Heart right ventricle (tissue), 16 donors: ENCODE measurements around the gene OR5H2. TPM values are rescaled to one million over a fixed set of nuclear protein-coding genes. Genes with fewer than 3 reads are reported as not detected.

ENCODE experiments used
- ATAC-seq, 8 donors: fragments of 200-7000 bp; cut with Tn5 transposase; one replicate each; pipeline ENCODE4 v1.9.1; 2020; ENCODE audit warnings: mild to moderate bottlenecking in 8 of 8, moderate library complexity in 8 of 8, moderate number of reproducible peaks in 1 of 8
- DNase-seq, 2 donors: peaks; one replicate each; pipeline ENCODE4 v3.0.0-alpha.2; 2020
- H3K27ac ChIP-seq, 10 donors: fragments of 200-600 bp; sonication (generic) in 2 of 10; one replicate each; pipeline versions ENCODE4 v1.5.0 to v1.8.0; 2020 to 2022; ENCODE audit warnings: mild to moderate bottlenecking in 3 of 10
- H3K27me3 ChIP-seq, 7 donors: fragments of 200-600 bp; one replicate each; pipeline ENCODE4 v1.8.0; 2021 to 2022; ENCODE audit warnings: mild to moderate bottlenecking in 2 of 7
- H3K36me3 ChIP-seq, 9 donors: fragments of 200-600 bp; sonication (generic) in 1 of 9; one replicate each; pipeline versions ENCODE4 v1.5.0 to v1.8.0; 2020 to 2022; ENCODE audit warnings: mild to moderate bottlenecking in 2 of 9
- H3K4me1 ChIP-seq, 9 donors: fragments of 200-600 bp; sonication (generic) in 1 of 9; one replicate each; pipeline versions ENCODE4 v1.5.0 to v1.8.0; 2020 to 2022; ENCODE audit warnings: mild to moderate bottlenecking in 4 of 9
- H3K4me3 ChIP-seq, 10 donors: fragments of 200-600 bp; sonication (generic) in 2 of 10; one replicate each; pipeline versions ENCODE4 v1.5.0 to v1.8.0; 2020 to 2022; ENCODE audit warnings: mild to moderate bottlenecking in 7 of 10, moderate library complexity in 2 of 10
- H3K9me3 ChIP-seq, 11 donors: fragments of 200-600 bp in 10 of 11; sonication (generic) in 2 of 11; one replicate each; pipeline versions ENCODE4 v1.5.0 to v1.8.0; 2013 to 2022; ENCODE audit warnings: mild to moderate bottlenecking in 2 of 11, control low read depth in 1 of 11, moderate library complexity in 1 of 11
- WGBS, 2 donors: extraction: QIAGEN DNeasy Blood & Tissue Kit; methylation state at CpG; one replicate each; pipeline ENCODE4 v1.1.7; 2013; ENCODE audit warnings: inconsistent platforms in 1 of 2; 5-methylcytosine and 5-hydroxymethylcytosine counted together
- intact Hi-C, 10 donors: fragments of 100-400 bp; cut with DNase I; formaldehyde crosslinking; loops; one replicate each; pipeline versions ENCODE4 v1.11.1 to v1.14.2; 2022
- polyA plus RNA-seq, 2 donors: library from polyadenylated mRNA; stranded (reverse); fragments of 200-250 nt; gene quantifications; one replicate each; pipeline ENCODE4 v1.2.3, GENCODE V29; 2013
- total RNA-seq, 10 donors: library from RNA; stranded (reverse); fragmentation: NEBNext Ultra II Directional in 3 of 10; extraction: Animal tissue kit (Norgen Biotek cat#: 25700) in 3 of 10; gene quantifications; one replicate each; pipeline versions ENCODE4 v1.2.1 to v1.2.4, GENCODE V29; 2021 to 2023
- TF ChIP-seq, protein P1 (sequence below), 9 donors: fragments of 200-600 bp; sonication (generic) in 2 of 9; IDR thresholded peaks; one replicate each; pipeline versions ENCODE4 v1.5.0 to v1.8.0; 2021 to 2022; ENCODE audit warnings: antibody characterized with exemption in 9 of 9, mild to moderate bottlenecking in 5 of 9, moderate library complexity in 1 of 9
- donor health status: Arrhythmogenic right ventricular cardiomyopathy.
- donor health status: ischemic (EF 13 %, LVEDD 7.1; RV severe dilation, severe dysfunction).
- donor health status: healthy with polysubstance abuse.
- donor health status: DM: no; HTN: yes; CAD: no.
- donor health status: DM: no; HTN: no; CAD: no.
- donor health status: ischemic (EF 25% LVEDD 6.9; RV normal size, moderate dysfunction).
- donor health status: ischemic (EF 25% LVEDD 5.7; RV mildly dilated, moderate dysfunction).
- donor health status: healthy.
- donor health status: DM: yes; HTN: yes; CAD: no.
- donor health status: Ischemic cardiomyopathy.
- donor health status: ischemic (EF 35%, LVEDD 5.7; RV mildly dilated, moderate dysfunction).
- donor health status: nonischemic (EF 11% LVEDD 7.7; RV severe dilation, severe dysfunction).
- donor health status: DM: yes; HTN: yes; CAD: no.
- donor health status: PGD.
- donor health status: ischemic (EF 29% LVEDD 5.4; RV normal size, mild dysfunction).
- donor health status: nonischemic (EF 23%, LVEDD 6.1; RV moderate dilation, normal function).

OR5H2 gene
- total and polyA plus RNA-seq, 12 donors = not detected

DNA sequence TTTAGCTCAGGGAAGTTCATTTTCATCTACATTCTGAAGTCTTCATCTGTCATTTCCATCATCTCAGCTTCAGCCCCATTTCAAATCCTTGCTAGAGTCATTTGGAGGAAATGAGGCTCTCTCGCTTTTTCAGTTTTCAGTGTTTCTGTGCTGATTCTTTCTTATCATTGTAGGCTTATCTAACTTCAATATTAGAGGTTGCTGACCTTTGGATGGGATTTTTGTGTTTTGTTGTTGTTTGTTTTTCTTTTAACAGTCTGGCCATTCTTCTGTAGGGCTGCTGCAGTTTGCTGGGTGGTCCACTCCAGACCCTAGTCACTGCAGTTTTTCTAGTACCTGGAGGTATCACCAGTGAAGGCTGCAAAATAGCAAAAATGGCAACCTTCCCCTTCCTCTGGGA lies 8.6 kb downstream of the OR5H2 start:
- intact Hi-C loops = no loop called here
- DNase-seq (no peak), ATAC-seq (no peak)
- Histone ChIP-seq H3K4me1 (no peaks in the 10 kb centered on the region), H3K4me3 (no peak overlapping the region), H3K27me3 (no peaks in the 10 kb centered on the region), H3K27ac (no peak overlapping the region), H3K9me3 (peaks cover 0 to 12% (median 0%) of the 10 kb centered on the region in 11 donors), H3K36me3 (no peaks in the 10 kb centered on the region)
- 75 to 76% methylated on average over 1 of the region's 1 CpG for WGBS, 2 donors
- TF ChIP-seq, protein P1, sequence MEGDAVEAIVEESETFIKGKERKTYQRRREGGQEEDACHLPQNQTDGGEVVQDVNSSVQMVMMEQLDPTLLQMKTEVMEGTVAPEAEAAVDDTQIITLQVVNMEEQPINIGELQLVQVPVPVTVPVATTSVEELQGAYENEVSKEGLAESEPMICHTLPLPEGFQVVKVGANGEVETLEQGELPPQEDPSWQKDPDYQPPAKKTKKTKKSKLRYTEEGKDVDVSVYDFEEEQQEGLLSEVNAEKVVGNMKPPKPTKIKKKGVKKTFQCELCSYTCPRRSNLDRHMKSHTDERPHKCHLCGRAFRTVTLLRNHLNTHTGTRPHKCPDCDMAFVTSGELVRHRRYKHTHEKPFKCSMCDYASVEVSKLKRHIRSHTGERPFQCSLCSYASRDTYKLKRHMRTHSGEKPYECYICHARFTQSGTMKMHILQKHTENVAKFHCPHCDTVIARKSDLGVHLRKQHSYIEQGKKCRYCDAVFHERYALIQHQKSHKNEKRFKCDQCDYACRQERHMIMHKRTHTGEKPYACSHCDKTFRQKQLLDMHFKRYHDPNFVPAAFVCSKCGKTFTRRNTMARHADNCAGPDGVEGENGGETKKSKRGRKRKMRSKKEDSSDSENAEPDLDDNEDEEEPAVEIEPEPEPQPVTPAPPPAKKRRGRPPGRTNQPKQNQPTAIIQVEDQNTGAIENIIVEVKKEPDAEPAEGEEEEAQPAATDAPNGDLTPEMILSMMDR (IDR thresholded peaks at IDR 0.05) = no peak

DNA sequence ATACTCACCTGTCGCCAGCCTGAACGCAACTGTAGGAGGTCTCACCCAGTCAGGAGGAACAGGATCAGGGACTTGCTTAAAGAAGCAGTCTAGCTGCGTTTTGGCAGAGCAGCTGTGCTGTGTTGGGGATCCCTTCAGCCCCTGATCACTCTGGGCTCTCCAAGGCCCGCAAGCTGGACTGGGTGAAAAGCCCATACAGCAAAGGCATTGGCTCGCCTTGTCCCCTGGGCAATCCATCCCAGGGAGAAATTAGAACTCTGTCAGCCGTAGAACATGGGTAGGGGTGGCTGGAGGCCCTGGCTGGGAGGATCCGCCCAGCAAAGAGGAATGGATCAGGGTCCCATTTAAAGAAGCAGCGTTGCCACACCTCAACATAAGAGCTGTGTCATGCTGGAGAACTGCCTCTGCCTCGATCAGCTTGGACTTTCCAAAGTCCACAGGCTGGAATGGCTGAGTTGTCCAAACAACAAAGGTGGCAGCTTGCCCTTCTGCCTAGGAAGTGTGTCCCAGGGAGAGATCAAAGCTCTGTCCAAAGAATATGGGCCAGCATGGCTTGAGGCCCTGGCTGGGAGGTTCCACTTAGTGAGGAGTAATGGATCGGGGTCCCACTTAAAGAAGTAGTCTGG lies 9.1 kb downstream of the OR5H2 start:
- ATAC-seq (no peak), DNase-seq (no peak)
- Histone ChIP-seq H3K27ac (no peak overlapping the region), H3K36me3 (no peaks in the 10 kb centered on the region), H3K9me3 (peaks cover 0 to 11% (median 0%) of the 10 kb centered on the region in 11 donors), H3K4me3 (no peak overlapping the region), H3K4me1 (no peaks in the 10 kb centered on the region), H3K27me3 (no peaks in the 10 kb centered on the region)
- intact Hi-C loops = no loop called here
- TF ChIP-seq, protein P1 (IDR thresholded peaks at IDR 0.05) = no peak
- WGBS, 2 donors = 77 to 83% methylated on average over 10 of the region's 10 CpGs

DNA sequence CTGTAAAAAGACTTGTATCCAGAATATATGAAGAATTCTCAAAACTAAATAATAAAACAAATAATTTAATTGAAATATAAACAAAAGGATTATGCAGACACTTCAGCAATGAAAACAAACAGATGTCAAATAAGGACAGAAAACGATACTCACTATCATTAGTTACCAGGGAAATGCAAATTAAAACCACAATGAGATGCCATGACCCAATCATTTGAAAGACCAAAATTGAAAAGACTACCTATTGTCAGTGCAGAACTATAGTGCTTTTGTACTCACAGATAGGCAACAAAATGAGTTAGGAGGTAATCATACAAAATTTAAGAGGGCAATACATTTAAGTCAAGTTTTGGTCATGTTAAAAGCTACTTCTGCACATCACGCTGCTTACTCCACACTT lies 39.8 kb downstream of the OR5H2 start:
- intact Hi-C loops = loop anchor here in 1 of 10 donors (10.0 kb wide), 1 partner anchor 537 kb away; no protein-coding TSS in a partner anchor
- Histone ChIP-seq H3K27me3 (peaks cover 0 to 4% (median 0%) of the 10 kb centered on the region in 7 donors), H3K36me3 (no peaks in the 10 kb centered on the region), H3K4me1 (no peaks in the 10 kb centered on the region), H3K4me3 (no peak overlapping the region), H3K27ac (no peak overlapping the region), H3K9me3 (no peaks in the 10 kb centered on the region)
- TF ChIP-seq, protein P1 (IDR thresholded peaks at IDR 0.05) = no peak
- ATAC-seq = no peak
- WGBS, 2 donors = 85 to 86% methylated on average over 2 of the region's 2 CpGs
- DNase-seq = no peak

DNA sequence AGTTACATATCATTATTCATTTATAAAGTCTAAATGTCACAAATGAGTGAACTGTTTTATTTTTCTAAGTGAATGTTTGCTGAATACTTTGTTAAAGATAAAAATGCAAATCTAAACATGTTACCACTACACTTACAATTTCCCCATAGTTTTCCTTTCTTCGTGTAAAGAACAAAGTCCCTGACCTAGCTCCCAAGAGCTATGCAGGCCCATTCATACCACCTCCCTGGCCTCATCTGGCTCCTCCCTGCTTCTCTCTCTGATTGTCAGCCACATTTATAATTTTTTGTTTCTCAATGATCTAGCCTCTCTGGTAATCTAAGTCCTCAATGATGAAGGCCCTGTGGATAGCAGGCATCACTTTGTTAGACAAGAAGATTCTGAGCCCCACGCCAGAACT lies 40.4 kb downstream of the OR5H2 start:
- no peak for DNase-seq

More for the DNA sequence above, 40.4 kb downstream of the OR5H2 start:
- peaks cover 0 to 4% (median 0%) of the 10 kb centered on the region in 7 donors for H3K27me3 ChIP-seq
- H3K4me1 ChIP-seq = no peaks in the 10 kb centered on the region
- no peaks in the 10 kb centered on the region for H3K36me3 ChIP-seq
- ATAC-seq = no peak
- intact Hi-C loops = loop anchor here in 1 of 10 donors (10.0 kb wide), 1 partner anchor 538 kb away; no protein-coding TSS in a partner anchor
- H3K4me3 ChIP-seq = no peak overlapping the region
- H3K27ac ChIP-seq = no peak overlapping the region
- WGBS, 2 donors = 77 to 84% methylated on average over 2 of the region's 2 CpGs
- no peaks in the 10 kb centered on the region for H3K9me3 ChIP-seq
- TF ChIP-seq, protein P1 (IDR thresholded peaks at IDR 0.05) = no peak
